ENCODE results near the gene FAM187B. TPM values are rescaled to one million over a fixed set of nuclear protein-coding genes. Genes with fewer than 3 reads are reported as not detected.
"Not testable (repeated sequence)": the region's sequence is repeated elsewhere in the genome, so short reads cannot be mapped to it uniquely, and the experiment has no call there.

The FAM187B gene
- total RNA-seq, 4 donors from 2014 or later, result not detected

DNA sequence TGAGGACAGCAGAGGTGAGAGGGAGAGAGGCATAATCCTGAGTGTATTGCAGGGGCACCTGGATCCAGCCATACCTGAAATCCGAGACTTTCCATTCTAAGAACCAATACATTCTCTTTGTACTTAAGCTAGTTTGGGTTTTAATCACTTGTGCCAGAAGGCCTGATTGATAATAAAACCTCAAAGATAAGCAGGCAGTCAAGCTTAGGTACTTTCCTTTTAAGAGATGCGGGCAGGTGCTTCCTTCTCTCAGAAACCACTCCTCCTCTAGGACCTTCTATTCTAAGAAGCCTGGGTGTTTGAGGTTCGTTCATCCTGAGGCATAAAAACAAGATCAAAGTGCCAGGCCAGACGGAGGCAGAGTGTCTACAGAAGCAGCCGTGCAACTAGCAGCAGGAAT is 22.2 kb downstream of the FAM187B start:
- Histone ChIP-seq H3K27ac (no peak overlapping the region), H3K4me1 (no peaks in the 10 kb centered on the region), H3K36me3 (no peaks in the 10 kb centered on the region), H3K9me3 (no peaks in the 10 kb centered on the region), H3K4me3 (no peak overlapping the region), H3K27me3 (peaks cover 12% of the 10 kb centered on the region)
- 45 to 71% methylated on average over 2 to 5 of the region's 5 CpGs for WGBS, 2 donors (ENCODE audit: low coverage in 1 of 2)
- no peak for ATAC-seq
- TF ChIP-seq, protein P1, sequence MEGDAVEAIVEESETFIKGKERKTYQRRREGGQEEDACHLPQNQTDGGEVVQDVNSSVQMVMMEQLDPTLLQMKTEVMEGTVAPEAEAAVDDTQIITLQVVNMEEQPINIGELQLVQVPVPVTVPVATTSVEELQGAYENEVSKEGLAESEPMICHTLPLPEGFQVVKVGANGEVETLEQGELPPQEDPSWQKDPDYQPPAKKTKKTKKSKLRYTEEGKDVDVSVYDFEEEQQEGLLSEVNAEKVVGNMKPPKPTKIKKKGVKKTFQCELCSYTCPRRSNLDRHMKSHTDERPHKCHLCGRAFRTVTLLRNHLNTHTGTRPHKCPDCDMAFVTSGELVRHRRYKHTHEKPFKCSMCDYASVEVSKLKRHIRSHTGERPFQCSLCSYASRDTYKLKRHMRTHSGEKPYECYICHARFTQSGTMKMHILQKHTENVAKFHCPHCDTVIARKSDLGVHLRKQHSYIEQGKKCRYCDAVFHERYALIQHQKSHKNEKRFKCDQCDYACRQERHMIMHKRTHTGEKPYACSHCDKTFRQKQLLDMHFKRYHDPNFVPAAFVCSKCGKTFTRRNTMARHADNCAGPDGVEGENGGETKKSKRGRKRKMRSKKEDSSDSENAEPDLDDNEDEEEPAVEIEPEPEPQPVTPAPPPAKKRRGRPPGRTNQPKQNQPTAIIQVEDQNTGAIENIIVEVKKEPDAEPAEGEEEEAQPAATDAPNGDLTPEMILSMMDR (IDR thresholded peaks at IDR 0.05), result no peak
- TF ChIP-seq POLR2A (IDR thresholded peaks at IDR 0.05) (no peak), POLR2AphosphoS5 (IDR thresholded peaks at IDR 0.05) (no peak), EP300 (IDR thresholded peaks at IDR 0.05) (no peak)

DNA sequence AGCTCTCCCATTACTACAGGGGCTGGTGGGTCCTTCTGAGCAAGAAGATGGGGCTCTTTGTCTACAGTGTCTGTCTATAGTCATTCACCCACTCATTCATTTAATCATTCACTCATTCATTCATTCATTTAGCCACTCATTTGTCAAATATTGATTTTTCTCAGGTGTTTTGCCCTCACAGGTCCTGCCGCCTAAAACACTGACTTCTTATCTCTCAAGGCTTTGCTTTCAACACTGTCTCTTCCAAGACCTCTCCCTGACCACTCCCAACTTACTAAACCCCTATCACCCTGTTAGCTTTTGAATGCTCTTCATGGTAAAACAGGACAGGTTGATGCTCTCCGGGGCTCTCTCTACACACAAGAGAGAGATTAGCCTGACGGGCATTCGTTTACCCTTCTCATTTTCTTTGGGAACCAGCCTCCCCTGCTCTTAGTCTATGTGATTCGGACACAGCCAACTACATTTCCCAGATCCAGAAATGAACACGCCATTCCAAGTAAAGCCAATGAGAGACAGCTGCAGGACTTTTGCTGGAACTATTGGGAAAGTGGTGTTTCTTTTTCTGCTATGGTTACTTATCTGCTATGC is 22.7 kb downstream of the FAM187B start:
- H3K4me3 ChIP-seq, result no peak overlapping the region
- no peaks in the 10 kb centered on the region for H3K36me3 ChIP-seq
- H3K27ac ChIP-seq, result no peak overlapping the region
- WGBS, 2 donors (ENCODE audit: low coverage in 1 of 2), result 71 to 74% methylated on average over 4 to 6 of the region's 6 CpGs
- H3K9me3 ChIP-seq, result no peaks in the 10 kb centered on the region
- H3K27me3 ChIP-seq, result peaks cover 12% of the 10 kb centered on the region
- TF ChIP-seq EP300 (IDR thresholded peaks at IDR 0.05) (no peak), POLR2AphosphoS5 (IDR thresholded peaks at IDR 0.05) (no peak)
- no peak for ATAC-seq
- H3K4me1 ChIP-seq, result no peaks in the 10 kb centered on the region

DNA sequence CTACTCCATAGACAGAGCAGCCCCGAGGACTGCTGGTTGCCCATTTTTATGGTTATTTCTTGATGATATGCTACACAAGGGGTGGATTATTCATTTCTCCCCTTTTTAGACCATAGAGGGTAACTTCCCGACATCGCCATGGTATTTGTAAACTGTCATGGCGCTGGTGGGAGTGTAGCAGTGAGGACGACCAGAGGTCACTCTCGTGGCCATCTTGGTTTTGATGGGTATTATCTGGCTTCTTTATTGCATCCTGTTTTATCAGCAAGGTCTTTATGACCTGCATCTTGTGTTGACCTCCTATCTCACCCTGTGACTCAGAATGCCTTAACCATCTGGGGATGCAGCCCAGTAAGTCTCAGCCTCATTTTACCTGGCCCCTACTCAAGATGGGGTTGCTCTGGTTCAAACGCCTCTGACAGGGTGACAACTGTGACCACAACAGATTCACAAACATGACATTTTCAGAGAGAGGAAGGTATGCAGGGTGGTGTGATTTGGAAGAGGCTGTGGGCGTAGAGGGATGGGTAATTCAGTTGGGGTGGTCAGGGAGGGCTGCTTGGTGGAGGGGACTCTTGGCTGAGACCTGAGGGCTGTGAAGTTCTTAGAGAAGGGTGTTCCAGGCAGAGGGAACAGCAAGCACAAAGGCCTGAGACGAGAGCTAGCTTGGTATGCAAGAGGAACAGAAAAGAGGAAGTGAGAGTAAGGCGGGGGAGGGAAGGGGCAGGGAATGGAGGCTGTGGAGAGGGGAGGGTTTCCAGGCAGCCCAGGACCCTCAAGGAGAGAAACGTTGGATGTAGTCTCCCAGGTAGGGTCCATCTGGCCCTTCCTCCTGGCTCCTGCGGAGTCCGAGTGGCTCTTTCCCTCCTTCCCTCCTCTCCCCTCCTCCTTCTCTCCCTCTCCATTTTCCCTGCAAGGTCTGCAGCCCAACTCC is 23.5 kb downstream of the FAM187B start:
- Histone ChIP-seq H3K27me3 (peaks cover 12% of the 10 kb centered on the region), H3K36me3 (no peaks in the 10 kb centered on the region), H3K4me3 (no peak overlapping the region), H3K27ac (no peak overlapping the region), H3K9me3 (no peaks in the 10 kb centered on the region), H3K4me1 (no peaks in the 10 kb centered on the region)
- TF ChIP-seq EP300 (IDR thresholded peaks at IDR 0.05), result no peak
- TF ChIP-seq, protein P1 (IDR thresholded peaks at IDR 0.05), result no peak
- TF ChIP-seq POLR2AphosphoS5 (IDR thresholded peaks at IDR 0.05), result no peak
- no peak for TF ChIP-seq POLR2A (IDR thresholded peaks at IDR 0.05)
- no peak for ATAC-seq
- WGBS, 2 donors (ENCODE audit: low coverage in 1 of 2), result 65 to 87% methylated on average over 6 to 12 of the region's 13 CpGs

DNA sequence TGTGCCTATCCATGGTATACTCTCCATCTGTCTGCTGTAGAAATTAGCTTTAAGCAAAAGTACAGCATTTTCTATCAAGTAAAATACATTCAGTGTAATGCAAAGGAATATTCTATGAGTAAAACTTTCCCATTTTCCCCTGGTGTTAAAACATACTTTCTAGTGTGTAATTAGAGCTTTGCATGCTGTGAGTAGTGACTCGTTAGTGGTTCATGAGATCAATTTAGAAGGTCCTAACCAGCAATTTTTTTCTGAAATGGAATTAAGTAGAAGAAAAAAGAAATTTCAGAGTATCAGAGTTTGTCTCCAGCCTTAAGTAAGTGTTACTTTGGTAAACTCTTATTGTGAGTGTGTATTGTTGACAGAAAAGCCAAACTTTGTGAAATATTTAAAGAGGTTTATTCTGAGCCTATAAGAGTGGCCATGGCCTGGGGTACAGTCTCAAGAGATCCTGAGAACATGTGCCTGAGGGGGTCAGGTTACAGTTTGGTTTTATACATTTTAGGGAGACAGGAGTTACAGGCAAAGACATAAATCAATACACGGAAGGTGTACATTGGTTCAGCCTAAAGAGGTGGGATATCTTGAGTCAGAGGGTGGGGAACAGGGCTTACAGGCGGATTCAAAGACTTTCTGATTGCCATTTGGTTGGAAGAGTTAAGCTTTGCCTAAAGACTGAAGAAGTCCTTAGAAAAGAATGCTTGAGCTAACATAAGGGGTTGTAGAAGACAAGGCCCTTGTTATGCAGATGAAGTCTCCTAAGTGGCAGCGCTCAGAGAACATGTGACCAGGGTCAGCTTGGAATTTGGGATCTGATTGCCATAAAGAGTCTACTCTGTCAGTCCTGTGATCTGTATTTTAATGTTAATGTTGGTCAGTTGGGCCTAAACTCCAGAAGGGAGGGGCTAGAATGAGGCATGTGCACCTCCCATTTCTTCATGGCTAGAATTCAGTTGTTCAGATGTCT is 25.5 kb downstream of the FAM187B start:
- 58 to 74% methylated on average over 3 to 4 of the region's 4 CpGs for WGBS, 2 donors (ENCODE audit: low coverage in 1 of 2)
- no peak for ATAC-seq
- no peak for TF ChIP-seq POLR2A (IDR thresholded peaks at IDR 0.05)
- TF ChIP-seq, protein P1 (IDR thresholded peaks at IDR 0.05), result no peak
- no peak for TF ChIP-seq EP300 (IDR thresholded peaks at IDR 0.05)
- no peak for TF ChIP-seq POLR2AphosphoS5 (IDR thresholded peaks at IDR 0.05)
- Histone ChIP-seq H3K9me3 (no peaks in the 10 kb centered on the region), H3K4me1 (no peaks in the 10 kb centered on the region), H3K4me3 (no peak overlapping the region), H3K27ac (no peak overlapping the region), H3K27me3 (peaks cover 29% of the 10 kb centered on the region), H3K36me3 (no peaks in the 10 kb centered on the region)

DNA sequence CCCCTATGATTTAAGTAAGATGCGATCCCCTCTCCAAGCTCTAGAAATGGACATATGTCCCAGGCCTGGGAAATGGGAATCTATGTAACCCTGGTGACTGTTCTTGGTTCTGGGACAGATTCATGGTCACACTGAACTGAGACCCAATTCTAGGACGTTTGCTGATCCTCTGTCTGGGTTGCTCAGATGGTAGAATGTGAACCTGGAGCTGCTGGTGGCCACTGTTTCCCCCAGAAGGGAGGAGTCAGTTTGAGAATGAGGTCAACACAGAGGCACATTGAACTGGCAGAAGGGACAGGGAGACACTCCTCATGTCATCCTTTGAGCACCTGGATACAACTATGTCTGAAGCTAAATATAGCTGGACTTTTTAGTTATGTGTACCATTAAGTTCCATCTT is 29.1 kb downstream of the FAM187B start:
- WGBS, 2 donors (ENCODE audit: low coverage in 1 of 2), result 60 to 71% methylated on average over 1 to 2 of the region's 2 CpGs
- Histone ChIP-seq H3K27me3 (peaks cover 39% of the 10 kb centered on the region), H3K9me3 (no peaks in the 10 kb centered on the region), H3K4me3 (no peak overlapping the region), H3K36me3 (no peaks in the 10 kb centered on the region), H3K27ac (no peak overlapping the region), H3K4me1 (no peaks in the 10 kb centered on the region)
- TF ChIP-seq, protein P1 (IDR thresholded peaks at IDR 0.05), result no peak
- TF ChIP-seq EP300 (IDR thresholded peaks at IDR 0.05) (no peak), POLR2A (IDR thresholded peaks at IDR 0.05) (no peak), POLR2AphosphoS5 (IDR thresholded peaks at IDR 0.05) (no peak)
- no peak for ATAC-seq

DNA sequence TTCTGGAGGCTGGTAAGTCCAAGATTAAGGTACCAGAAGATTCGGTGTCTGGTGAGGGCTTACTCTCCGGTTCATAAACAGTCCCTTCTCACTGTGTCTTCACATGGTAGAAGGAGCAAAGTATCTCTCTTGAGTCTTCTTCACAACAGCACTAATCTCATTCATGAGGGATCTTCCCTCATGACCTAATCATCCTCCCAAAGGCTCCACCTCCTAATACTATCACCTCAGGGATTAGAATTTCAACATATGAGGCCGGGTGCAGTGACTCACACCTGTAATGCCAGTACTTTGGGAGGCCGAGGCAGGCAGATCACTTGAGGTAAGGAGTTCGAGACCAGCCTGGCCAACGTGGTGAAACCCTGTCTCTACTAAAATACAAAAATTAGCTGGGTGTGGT is 31.7 kb downstream of the FAM187B start:
- not testable (repeated sequence) for ATAC-seq, H3K9me3 ChIP-seq, H3K27ac ChIP-seq, H3K4me1 ChIP-seq, H3K36me3 ChIP-seq, H3K4me3 ChIP-seq
- WGBS, 2 donors (ENCODE audit: low coverage in 1 of 2), result 81% methylated on average over 6 of the region's 6 CpGs; no CpG with 5 or more reads in 1 of the 2 donors
- H3K27me3 ChIP-seq, result peaks cover 54% of the 10 kb centered on the region

Data from gastroesophageal sphincter (tissue), 4 donors.